Left ventricle myocardium inferior (tissue), 1 donor: ENCODE measurements around the gene SCYGR2. TPM values are rescaled to one million over a fixed set of nuclear protein-coding genes. Genes with fewer than 3 reads are reported as not detected.

ENCODE experiments used
- DNase-seq: peaks from one replicate; pipeline ENCODE4 v3.0.0-alpha.2; 2020
- H3K27ac ChIP-seq: fragments of 200-600 bp; replicated peaks from 2 replicates; pipeline ENCODE4 v1.8.0; 2021
- H3K27me3 ChIP-seq: fragments of 200-600 bp; 2 replicates; pipeline ENCODE4 v1.8.0; 2021; ENCODE audit warnings: low read depth
- H3K36me3 ChIP-seq: fragments of 200-600 bp; 2 replicates; pipeline ENCODE4 v1.8.0; 2021
- H3K4me1 ChIP-seq: fragments of 200-600 bp; 2 replicates; pipeline ENCODE4 v1.8.0; 2021
- H3K4me3 ChIP-seq: fragments of 200-600 bp; 2 replicates; pipeline ENCODE4 v1.8.0; 2021; ENCODE audit warnings: mild to moderate bottlenecking, moderate library complexity
- H3K9me3 ChIP-seq: fragments of 200-600 bp; replicated peaks from 2 replicates; pipeline ENCODE4 v1.8.0; 2021
- CTCF ChIP-seq: fragments of 200-600 bp; IDR thresholded peaks from 2 replicates; pipeline ENCODE4 v1.8.0; 2021; ENCODE audit warnings: antibody characterized with exemption, mild to moderate bottlenecking, borderline replicate concordance
- intact Hi-C: fragments of 100-400 bp; cut with micrococcal nuclease; formaldehyde crosslinking; loops from one replicate; pipeline ENCODE4 v1.11.0; 2022
- total RNA-seq: library from RNA; stranded (reverse); fragmentation: NEBNext Ultra II Directional; extraction: Animal tissue kit (Norgen Biotek cat#: 25700); gene quantifications from one replicate; pipeline ENCODE4 v1.2.1, GENCODE V29; 2021
- donor health status: DM: no; HTN: yes; CAD: no; lungs with severe emphysema.

Gene SCYGR2
- total RNA-seq, 1 donor from 2014 or later, result not detected

GRCh38 chr2:227634201-227634600, 35.5 kb downstream of the SCYGR2 start:
- no peaks in the 10 kb centered on the region for H3K4me1 ChIP-seq
- no peak overlapping the region for H3K27ac ChIP-seq
- no peaks in the 10 kb centered on the region for H3K9me3 ChIP-seq
- no peaks in the 10 kb centered on the region for H3K36me3 ChIP-seq
- TF ChIP-seq CTCF, result no peak
- no peak overlapping the region for H3K4me3 ChIP-seq
- peaks cover 8% of the 10 kb centered on the region for H3K27me3 ChIP-seq
- intact Hi-C loops, result no loop called here
- no peak for DNase-seq

- Histone ChIP-seq H3K27me3 (peaks cover 6% of the 10 kb centered on the region), H3K27ac (no peak overlapping the region), H3K4me1 (no peaks in the 10 kb centered on the region), H3K36me3 (no peaks in the 10 kb centered on the region), H3K4me3 (no peak overlapping the region), H3K9me3 (no peaks in the 10 kb centered on the region)
- no peak for DNase-seq
- intact Hi-C loops, result no loop called here
- no peak for TF ChIP-seq CTCF
Observed at GRCh38 chr2:227642656-227643055, 44.0 kb downstream of the SCYGR2 start.

- no peaks in the 10 kb centered on the region for H3K36me3 ChIP-seq
- H3K4me1 ChIP-seq, result no peaks in the 10 kb centered on the region
- H3K9me3 ChIP-seq, result no peaks in the 10 kb centered on the region
- peaks cover 11% of the 10 kb centered on the region for H3K27me3 ChIP-seq
- H3K27ac ChIP-seq, result no peak overlapping the region
- DNase-seq, result no peak
- intact Hi-C loops, result no loop called here
- H3K4me3 ChIP-seq, result no peak overlapping the region
- TF ChIP-seq CTCF, result no peak
Observed at GRCh38 chr2:227643990-227644551, 45.4 kb downstream of the SCYGR2 start.

Other genes with a start within 250 kb of the SCYGR2 start
- gene TM4SF20, start 219.6 kb upstream of the SCYGR2 start, total RNA-seq, result not detected
- not detected for gene SCYGR1, start 210.9 kb upstream of the SCYGR2 start, total RNA-seq
- 50.4 TPM for gene AGFG1, start 126.7 kb upstream of the SCYGR2 start, total RNA-seq
- gene SCYGR3, start 15.9 kb downstream of the SCYGR2 start, total RNA-seq, result not detected
- gene SCYGR4, start 18.6 kb downstream of the SCYGR2 start, total RNA-seq, result not detected
- not detected for gene SCYGR5, start 67.9 kb downstream of the SCYGR2 start, total RNA-seq
- gene SLC19A3, start 119.1 kb downstream of the SCYGR2 start, total RNA-seq, result 0.74 TPM
- gene SCYGR6, start 125.9 kb downstream of the SCYGR2 start, total RNA-seq, result not detected
- gene SCYGR7, start 129.4 kb downstream of the SCYGR2 start, total RNA-seq, result not detected
- gene SCYGR8, start 147.0 kb downstream of the SCYGR2 start, total RNA-seq, result not detected
- not detected for gene CCL20, start 214.9 kb downstream of the SCYGR2 start, total RNA-seq